Gastroesophageal sphincter (tissue), 4 donors: ENCODE results near the gene VMP1. TPM values are rescaled to one million over a fixed set of nuclear protein-coding genes. Genes with fewer than 3 reads are reported as not detected.
A peak's percentile ranks its signal among the peaks of the same experiment; 100 is the strongest.

Experiments used
- ATAC-seq: fragments of 150-250 bp; one replicate; pipeline ENCODE4 v1.9.1; 2016; ENCODE audit warnings: mild to moderate bottlenecking, moderate library complexity
- H3K27ac ChIP-seq, 4 donors: fragments of 200-600 bp; sonication (generic) in 3 of 4; 1 replicate in 3 of 4; 2 replicates in 1 of 4; pipeline ENCODE4 v1.5.1; 2016 to 2019
- H3K27me3 ChIP-seq: fragments of 200-600 bp; sonication (generic); one replicate; pipeline ENCODE4 v1.5.1; 2019
- H3K36me3 ChIP-seq, 2 donors: fragments of 200-600 bp; sonication (generic); one replicate each; pipeline ENCODE4 v1.5.1; 2019; ENCODE audit warnings: control low read depth in 1 of 2
- H3K4me1 ChIP-seq, 3 donors: fragments of 200-600 bp; sonication (generic); 1 replicate in 2 of 3; 2 replicates in 1 of 3; pipeline ENCODE4 v1.5.1; 2016 to 2019; ENCODE audit warnings: control low read depth in 2 of 3
- H3K4me3 ChIP-seq, 2 donors: fragments of 200-600 bp; sonication (generic); one replicate each; pipeline ENCODE4 v1.5.1; 2019; ENCODE audit warnings: mild to moderate bottlenecking in 1 of 2, moderate library complexity in 1 of 2
- H3K9me3 ChIP-seq, 3 donors: fragments of 200-600 bp; sonication (generic); one replicate each; pipeline ENCODE4 v1.5.1; 2017 to 2019; ENCODE audit warnings: control low read depth in 2 of 3
- EP300 ChIP-seq: sonication (generic); formaldehyde crosslinking; IDR thresholded peaks from one replicate; pipeline ENCODE4 v1.6.1; 2017; ENCODE audit warnings: antibody characterized with exemption, mild to moderate bottlenecking
- POLR2A ChIP-seq, 2 donors: fragments of 450-650 bp; IDR thresholded peaks; one replicate each; pipeline ENCODE4 v1.6.1; 2017; ENCODE audit warnings: antibody characterized with exemption in 2 of 2, mild to moderate bottlenecking in 2 of 2, moderate library complexity in 1 of 2
- POLR2AphosphoS5 ChIP-seq: sonication (generic); formaldehyde crosslinking; IDR thresholded peaks from one replicate; pipeline ENCODE4 v1.6.1; 2017; ENCODE audit warnings: antibody characterized with exemption
- whole genome bisulfite sequencing, 2 donors: methylation state at CpG; one replicate each; pipeline ENCODE4 v1.1.5; 2018; ENCODE audit warnings: low coverage in 1 of 2; 5-methylcytosine and 5-hydroxymethylcytosine counted together
- total RNA-seq, 4 donors: library from RNA; depleted of rRNA; stranded (reverse); fragments of >200 nt; gene quantifications; one replicate each; pipeline ENCODE4 v1.1.0, GENCODE V29; 2016
- TF ChIP-seq, protein P1 (sequence below), 4 experiments: fragments of 200-600 bp in 2 of 4; fragments of 450-650 bp in 2 of 4; sonication (generic) in 1 of 4; IDR thresholded peaks; one replicate each; pipeline ENCODE4 v1.5.1; 2017 to 2019; ENCODE audit warnings: antibody characterized with exemption in 4 of 4, mild to moderate bottlenecking in 2 of 4, moderate library complexity in 2 of 4

The VMP1 gene
- total RNA-seq, 4 donors from 2014 or later = 50.8 to 175 (median 85.0) TPM

DNA sequence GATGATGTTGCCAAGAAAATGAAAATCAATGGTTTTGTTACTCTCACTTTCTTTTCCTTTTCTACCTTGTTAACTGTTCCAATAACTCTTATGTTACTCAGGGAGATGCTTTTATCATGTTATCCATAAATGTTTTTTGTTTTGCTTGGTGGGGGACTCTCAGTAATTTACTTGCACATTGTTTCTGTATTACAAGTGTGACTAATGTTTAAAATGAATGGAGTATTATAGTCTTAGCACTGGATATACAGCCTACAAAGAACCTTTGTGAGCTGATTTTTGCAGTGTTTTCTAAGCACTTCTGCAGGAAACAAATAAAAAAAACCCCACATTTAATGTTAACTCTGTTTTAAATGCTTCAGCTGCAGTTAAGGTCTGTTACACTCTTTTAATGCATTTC, 12.1 kb downstream of the VMP1 start:
- Histone ChIP-seq H3K4me3 (no peak overlapping the region), H3K27ac (peak overlapping the region in 1 of 4 donors; percentile 10), H3K36me3 (no peaks in the 10 kb centered on the region), H3K27me3 (no peaks in the 10 kb centered on the region), H3K4me1 (peaks cover 0 to 64% (median 0%) of the 10 kb centered on the region in 3 donors), H3K9me3 (no peaks in the 10 kb centered on the region)
- TF ChIP-seq POLR2AphosphoS5 (no peak), EP300 (no peak), POLR2A (IDR thresholded peaks at IDR 0.05) (no peak)
- TF ChIP-seq, protein P1, sequence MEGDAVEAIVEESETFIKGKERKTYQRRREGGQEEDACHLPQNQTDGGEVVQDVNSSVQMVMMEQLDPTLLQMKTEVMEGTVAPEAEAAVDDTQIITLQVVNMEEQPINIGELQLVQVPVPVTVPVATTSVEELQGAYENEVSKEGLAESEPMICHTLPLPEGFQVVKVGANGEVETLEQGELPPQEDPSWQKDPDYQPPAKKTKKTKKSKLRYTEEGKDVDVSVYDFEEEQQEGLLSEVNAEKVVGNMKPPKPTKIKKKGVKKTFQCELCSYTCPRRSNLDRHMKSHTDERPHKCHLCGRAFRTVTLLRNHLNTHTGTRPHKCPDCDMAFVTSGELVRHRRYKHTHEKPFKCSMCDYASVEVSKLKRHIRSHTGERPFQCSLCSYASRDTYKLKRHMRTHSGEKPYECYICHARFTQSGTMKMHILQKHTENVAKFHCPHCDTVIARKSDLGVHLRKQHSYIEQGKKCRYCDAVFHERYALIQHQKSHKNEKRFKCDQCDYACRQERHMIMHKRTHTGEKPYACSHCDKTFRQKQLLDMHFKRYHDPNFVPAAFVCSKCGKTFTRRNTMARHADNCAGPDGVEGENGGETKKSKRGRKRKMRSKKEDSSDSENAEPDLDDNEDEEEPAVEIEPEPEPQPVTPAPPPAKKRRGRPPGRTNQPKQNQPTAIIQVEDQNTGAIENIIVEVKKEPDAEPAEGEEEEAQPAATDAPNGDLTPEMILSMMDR (IDR thresholded peaks at IDR 0.05) = no peak
- no peak for ATAC-seq

DNA sequence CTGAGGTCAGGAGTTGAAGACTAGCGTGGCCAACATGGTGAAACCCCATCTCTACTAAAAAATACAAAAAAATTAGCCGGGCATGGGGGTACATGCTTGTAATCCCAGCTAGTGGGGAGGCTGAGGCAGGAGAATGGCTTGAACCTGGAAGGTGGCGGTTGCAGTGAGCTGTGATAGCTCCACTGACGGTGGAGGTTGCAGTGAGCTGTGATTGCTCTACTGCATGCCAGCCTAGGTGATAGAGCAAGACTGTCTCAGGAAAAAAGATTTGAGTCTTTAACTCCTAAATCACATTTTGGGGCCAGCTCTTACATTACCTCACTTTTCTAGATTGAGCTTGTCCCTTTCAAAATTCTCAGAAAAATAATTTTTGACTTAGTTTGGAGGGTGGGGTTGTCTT, 15.2 kb downstream of the VMP1 start:
- 96 to 100% methylated on average over 2 to 3 of the region's 4 CpGs for WGBS, 2 donors
- Histone ChIP-seq H3K27ac (peak overlapping the region in 1 of 4 donors; percentile 12), H3K4me3 (no peak overlapping the region), H3K27me3 (no peaks in the 10 kb centered on the region), H3K36me3 (no peaks in the 10 kb centered on the region), H3K4me1 (peaks cover 0 to 62% (median 5%) of the 10 kb centered on the region in 3 donors), H3K9me3 (no peaks in the 10 kb centered on the region)
- TF ChIP-seq, protein P1 (IDR thresholded peaks at IDR 0.05) = no peak
- TF ChIP-seq POLR2AphosphoS5 = no peak
- TF ChIP-seq POLR2A (IDR thresholded peaks at IDR 0.05) = no peak
- no peak for TF ChIP-seq EP300
- ATAC-seq = no peak

DNA sequence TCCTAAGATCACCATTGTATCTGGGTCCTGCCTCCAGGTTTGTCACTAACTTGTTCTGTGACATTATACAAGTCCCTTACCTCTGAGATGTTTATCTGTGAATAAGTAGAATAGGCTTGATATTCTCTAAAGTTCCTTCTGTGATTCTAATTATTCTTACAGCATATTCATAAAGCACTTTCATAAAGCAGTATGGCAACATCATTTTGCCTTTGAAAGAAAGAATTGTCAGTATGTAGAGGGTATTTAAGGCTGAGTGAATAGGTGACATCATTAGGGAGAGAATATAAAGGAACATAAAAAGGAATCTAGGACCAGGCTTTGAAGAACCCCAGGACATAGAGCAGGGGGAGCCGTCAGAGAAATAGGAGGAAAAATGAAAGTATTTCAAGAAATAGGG, 15.6 kb downstream of the VMP1 start:
- Histone ChIP-seq H3K36me3 (no peaks in the 10 kb centered on the region), H3K4me3 (no peak overlapping the region), H3K4me1 (peaks cover 0 to 60% (median 5%) of the 10 kb centered on the region in 3 donors), H3K27ac (peak overlapping the region in 1 of 4 donors; percentile 12), H3K27me3 (no peaks in the 10 kb centered on the region), H3K9me3 (no peaks in the 10 kb centered on the region)
- ATAC-seq = no peak
- WGBS, 2 donors = 50 to 53% methylated on average over 1 of the region's 1 CpG
- TF ChIP-seq POLR2A (IDR thresholded peaks at IDR 0.05) (no peak), POLR2AphosphoS5 (no peak), EP300 (no peak)
- TF ChIP-seq, protein P1 (IDR thresholded peaks at IDR 0.05) = no peak

DNA sequence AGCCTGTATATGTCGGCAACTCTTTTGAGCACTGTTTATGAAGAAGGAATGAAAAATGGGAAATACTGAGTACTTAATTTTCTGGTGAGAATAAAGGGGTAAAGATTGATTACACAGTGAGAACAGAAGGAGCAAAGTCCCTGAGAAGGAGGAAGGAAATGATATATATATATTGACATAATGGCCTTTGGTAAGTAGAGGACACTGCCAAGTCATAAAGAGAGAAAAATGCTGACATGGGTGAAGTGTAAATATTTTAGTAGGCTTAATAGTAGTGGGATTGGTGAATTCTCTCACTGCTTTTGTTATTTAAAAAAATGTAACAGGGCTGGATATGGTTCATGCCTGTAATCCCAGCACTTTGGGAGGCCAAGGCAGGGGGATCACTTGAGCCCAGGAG, 16.2 kb downstream of the VMP1 start:
- no peak overlapping the region for H3K4me3 ChIP-seq
- ATAC-seq = no peak
- no peaks in the 10 kb centered on the region for H3K36me3 ChIP-seq
- 43 to 63% methylated on average over 1 of the region's 1 CpG for WGBS, 2 donors
- TF ChIP-seq POLR2A (IDR thresholded peaks at IDR 0.05) (no peak), EP300 (no peak), POLR2AphosphoS5 (no peak)
- TF ChIP-seq, protein P1 (IDR thresholded peaks at IDR 0.05) = no peak
- no peaks in the 10 kb centered on the region for H3K9me3 ChIP-seq
- H3K27ac ChIP-seq = peak overlapping the region in 1 of 4 donors; percentile 62
- H3K4me1 ChIP-seq = peaks cover 0 to 60% (median 5%) of the 10 kb centered on the region in 3 donors
- no peaks in the 10 kb centered on the region for H3K27me3 ChIP-seq

DNA sequence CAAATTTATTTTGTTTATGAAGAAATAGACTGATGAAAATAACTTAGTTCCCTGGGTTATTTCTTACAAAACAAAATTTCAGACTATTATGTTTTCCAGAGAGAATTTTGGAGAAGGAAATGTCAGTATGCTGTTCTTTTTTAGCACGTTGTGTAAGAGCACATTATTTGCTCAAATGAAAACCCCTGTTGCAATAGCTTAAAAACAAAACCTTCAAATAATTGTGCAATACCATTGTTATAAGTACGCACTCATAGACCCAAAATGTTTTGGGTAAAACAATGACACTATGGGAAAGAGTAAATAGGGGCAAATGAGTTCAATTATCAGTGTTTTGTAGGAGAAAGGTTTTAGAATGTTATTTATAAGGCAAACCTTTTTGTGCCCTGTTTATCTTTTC, 18.2 kb downstream of the VMP1 start:
- TF ChIP-seq POLR2AphosphoS5 = peak; percentile 70
- TF ChIP-seq, protein P1 (IDR thresholded peaks at IDR 0.05) = no peak
- peak overlapping the region in 3 of 4 donors; percentile 41 to 62 (median 58) for H3K27ac ChIP-seq
- peaks cover 0 to 50% (median 5%) of the 10 kb centered on the region in 3 donors for H3K4me1 ChIP-seq
- H3K27me3 ChIP-seq = no peaks in the 10 kb centered on the region
- H3K9me3 ChIP-seq = no peaks in the 10 kb centered on the region
- no peak overlapping the region for H3K4me3 ChIP-seq
- H3K36me3 ChIP-seq = no peaks in the 10 kb centered on the region
- peak; percentile 86 for ATAC-seq
- WGBS, 2 donors = 54% methylated on average over 2 of the region's 2 CpGs
